Measurements from ENCODE around the gene TADA2A.

Gene TADA2A

DNA sequence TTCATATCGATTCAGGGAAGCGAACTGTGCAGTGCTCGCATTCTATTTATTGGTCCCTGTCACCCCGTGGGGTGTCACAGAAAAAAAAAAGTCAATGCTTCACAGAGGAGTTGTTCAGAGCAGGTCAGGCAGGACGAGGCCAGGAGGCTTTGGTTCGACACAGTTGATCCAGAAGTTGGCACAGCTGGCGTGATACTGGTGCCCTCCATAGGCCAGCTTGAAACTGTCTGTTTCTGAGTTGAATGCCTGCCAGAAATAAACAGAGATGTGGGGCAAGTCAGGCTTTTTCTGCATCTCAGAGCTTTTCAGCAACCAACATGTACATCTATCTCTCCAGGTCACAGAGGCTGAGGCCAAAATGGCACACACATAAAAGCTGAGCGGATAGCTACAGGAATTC is 112.1 kb downstream of the TADA2A start:
- Histone ChIP-seq H3K36me3 (ENCODE audit: insufficient read depth, insufficient read length, low read length) (peaks cover 40% of the 10 kb centered on the region), H3K9me3 (ENCODE audit: insufficient read depth, low read length) (no peaks in the 10 kb centered on the region), H3K4me3 (ENCODE audit: insufficient read length, low read depth) (no peak overlapping the region), H3K27me3 (ENCODE audit: insufficient read depth, insufficient read length) (no peaks in the 10 kb centered on the region), H3K9ac (ENCODE audit: insufficient read length, low read depth) (no peak overlapping the region), H3K4me1 (ENCODE audit: insufficient read depth, insufficient read length) (no peaks in the 10 kb centered on the region)
- no peak for DNase-seq (ENCODE audit: low read depth, low spot score)
- TF ChIP-seq SUZ12 (IDR thresholded peaks at IDR 0.05; ENCODE audit: extremely low read depth, insufficient read depth, insufficient read length) (no peak), YY1 (IDR thresholded peaks at IDR 0.05; ENCODE audit: insufficient read depth, insufficient read length) (no peak), ZNF274 (IDR thresholded peaks at IDR 0.05; ENCODE audit: low read depth, low read length) (no peak)

DNA sequence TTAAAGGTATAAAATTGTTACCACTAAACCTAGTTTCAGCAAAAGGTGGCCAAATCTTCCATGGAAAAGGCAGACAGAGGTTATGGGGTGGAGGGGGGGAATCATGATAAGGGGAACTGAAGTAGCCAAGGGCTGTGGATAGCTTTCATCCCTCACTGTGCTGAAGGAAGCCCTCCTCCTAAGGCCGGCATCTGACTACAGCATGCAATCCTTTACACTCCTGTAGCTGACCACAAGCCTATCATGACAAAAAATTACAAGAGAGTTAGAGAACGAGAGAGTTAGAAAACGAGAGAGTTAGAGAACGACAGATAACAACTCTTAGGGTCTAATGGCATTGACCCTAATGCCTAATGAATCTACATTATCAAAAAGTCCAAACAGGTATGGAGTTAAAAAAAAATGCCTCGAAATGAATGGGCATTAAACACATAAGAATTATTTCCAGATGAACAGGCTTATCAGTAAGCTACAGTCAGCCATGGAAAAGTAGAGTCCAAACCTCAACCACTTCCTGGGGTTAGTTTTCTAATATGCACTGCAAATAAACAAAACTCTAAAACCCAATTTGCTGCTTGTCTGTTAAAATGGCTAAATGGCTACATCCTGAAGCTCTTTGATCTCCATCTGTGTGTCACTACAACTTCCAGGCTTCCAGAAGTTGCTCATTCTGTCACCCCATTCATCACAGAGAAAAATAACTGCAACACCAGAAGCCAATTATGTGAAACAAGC is 112.7 kb downstream of the TADA2A start:
- H3K27me3 ChIP-seq (ENCODE audit: insufficient read depth, insufficient read length) = no peaks in the 10 kb centered on the region
- H3K9ac ChIP-seq (ENCODE audit: insufficient read length, low read depth) = no peak overlapping the region
- no peak overlapping the region for H3K4me3 ChIP-seq (ENCODE audit: insufficient read length, low read depth)
- H3K4me1 ChIP-seq (ENCODE audit: insufficient read depth, insufficient read length) = no peaks in the 10 kb centered on the region
- H3K9me3 ChIP-seq (ENCODE audit: insufficient read depth, low read length) = no peaks in the 10 kb centered on the region
- peaks cover 42% of the 10 kb centered on the region for H3K36me3 ChIP-seq (ENCODE audit: insufficient read depth, insufficient read length, low read length)
- no peak for DNase-seq (ENCODE audit: low read depth, low spot score)
- TF ChIP-seq ZNF274 (IDR thresholded peaks at IDR 0.05; ENCODE audit: low read depth, low read length) (no peak), YY1 (IDR thresholded peaks at IDR 0.05; ENCODE audit: insufficient read depth, insufficient read length) (no peak), SUZ12 (IDR thresholded peaks at IDR 0.05; ENCODE audit: extremely low read depth, insufficient read depth, insufficient read length) (no peak)

DNA sequence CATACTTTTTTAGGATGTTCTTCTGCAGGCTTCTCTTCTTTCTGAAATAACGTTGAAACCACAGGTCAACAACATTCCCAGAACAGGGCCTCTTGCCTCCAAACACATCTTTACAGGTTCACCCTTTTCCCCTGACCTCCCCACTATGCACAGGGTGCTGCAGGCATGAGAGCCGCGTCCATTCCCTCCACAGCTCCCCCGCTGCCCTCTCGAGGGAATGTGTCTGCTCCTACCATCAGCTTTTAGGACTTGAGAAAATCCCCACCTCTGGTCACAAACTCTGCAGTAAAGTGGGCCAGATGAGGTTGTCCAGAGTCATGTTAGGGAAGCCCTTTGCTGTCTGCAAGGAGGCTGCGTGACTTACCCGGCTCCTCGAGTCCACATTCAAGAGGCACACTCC is 113.5 kb downstream of the TADA2A start:
- H3K4me3 ChIP-seq (ENCODE audit: insufficient read length, low read depth) = no peak overlapping the region
- no peaks in the 10 kb centered on the region for H3K9me3 ChIP-seq (ENCODE audit: insufficient read depth, low read length)
- no peaks in the 10 kb centered on the region for H3K4me1 ChIP-seq (ENCODE audit: insufficient read depth, insufficient read length)
- H3K36me3 ChIP-seq (ENCODE audit: insufficient read depth, insufficient read length, low read length) = peaks cover 40% of the 10 kb centered on the region
- no peak for TF ChIP-seq ZNF274 (IDR thresholded peaks at IDR 0.05; ENCODE audit: low read depth, low read length)
- TF ChIP-seq YY1 (IDR thresholded peaks at IDR 0.05; ENCODE audit: insufficient read depth, insufficient read length) = no peak
- no peak for TF ChIP-seq SUZ12 (IDR thresholded peaks at IDR 0.05; ENCODE audit: extremely low read depth, insufficient read depth, insufficient read length)
- no peaks in the 10 kb centered on the region for H3K27me3 ChIP-seq (ENCODE audit: insufficient read depth, insufficient read length)
- H3K9ac ChIP-seq (ENCODE audit: insufficient read length, low read depth) = no peak overlapping the region
- DNase-seq (ENCODE audit: low read depth, low spot score) = no peak

DNA sequence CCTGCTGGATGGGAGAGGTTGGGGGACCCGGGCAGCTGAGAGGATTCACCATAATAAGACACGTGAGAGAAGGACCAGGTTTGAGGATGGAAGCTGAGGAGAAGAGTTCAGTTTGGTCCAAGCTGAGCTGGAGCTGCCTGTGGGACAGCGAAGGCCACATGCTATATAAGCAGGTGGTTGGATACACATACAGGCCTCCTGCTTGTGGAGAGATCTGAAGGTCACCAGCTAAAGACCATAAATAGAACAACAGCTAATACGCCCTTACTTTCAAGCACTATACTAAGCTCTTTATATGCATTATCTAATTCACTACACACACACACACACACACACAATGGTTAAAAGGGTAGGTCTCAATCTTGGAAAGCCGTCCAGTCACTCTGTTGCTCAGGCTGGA is 115.1 kb downstream of the TADA2A start:
- peaks cover 40% of the 10 kb centered on the region for H3K36me3 ChIP-seq (ENCODE audit: insufficient read depth, insufficient read length, low read length)
- H3K4me1 ChIP-seq (ENCODE audit: insufficient read depth, insufficient read length) = no peaks in the 10 kb centered on the region
- DNase-seq (ENCODE audit: low read depth, low spot score) = no peak

DNA sequence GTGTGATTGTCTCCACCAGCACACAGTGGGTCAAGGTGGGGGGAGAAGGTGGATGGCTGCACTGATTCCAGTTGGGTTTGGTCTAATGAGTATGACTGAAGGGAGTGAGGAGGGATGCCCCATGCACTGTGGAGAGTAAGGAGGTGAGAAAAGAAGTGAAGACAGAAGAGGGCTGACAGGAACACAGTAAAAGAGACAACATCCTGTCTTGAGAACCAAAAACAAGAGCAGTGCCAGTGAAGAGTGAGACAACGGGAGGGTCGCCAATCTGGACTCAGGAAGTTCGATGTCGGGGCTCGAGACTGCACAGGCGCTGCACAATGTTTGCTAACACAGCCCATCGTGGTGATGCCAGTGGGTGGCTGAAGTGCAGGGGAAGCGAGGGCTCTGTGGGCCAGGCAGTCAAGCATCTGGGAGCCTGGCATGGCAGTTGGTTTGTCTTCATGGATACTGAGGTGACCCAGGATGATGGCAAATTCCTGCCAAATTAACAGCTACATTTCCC is 117.1 kb downstream of the TADA2A start:
- no peaks in the 10 kb centered on the region for H3K27me3 ChIP-seq (ENCODE audit: insufficient read depth, insufficient read length)
- no peak for TF ChIP-seq YY1 (IDR thresholded peaks at IDR 0.05; ENCODE audit: insufficient read depth, insufficient read length)
- TF ChIP-seq SUZ12 (IDR thresholded peaks at IDR 0.05; ENCODE audit: extremely low read depth, insufficient read depth, insufficient read length) = no peak
- TF ChIP-seq ZNF274 (IDR thresholded peaks at IDR 0.05; ENCODE audit: low read depth, low read length) = no peak
- no peaks in the 10 kb centered on the region for H3K4me1 ChIP-seq (ENCODE audit: insufficient read depth, insufficient read length)
- DNase-seq (ENCODE audit: low read depth, low spot score) = no peak
- no peaks in the 10 kb centered on the region for H3K9me3 ChIP-seq (ENCODE audit: insufficient read depth, low read length)
- no peak overlapping the region for H3K9ac ChIP-seq (ENCODE audit: insufficient read length, low read depth)
- no peak overlapping the region for H3K4me3 ChIP-seq (ENCODE audit: insufficient read length, low read depth)
- H3K36me3 ChIP-seq (ENCODE audit: insufficient read depth, insufficient read length, low read length) = peaks cover 26% of the 10 kb centered on the region

More for the DNA sequence above, 115.1 kb downstream of the TADA2A start:
- Histone ChIP-seq H3K9ac (ENCODE audit: insufficient read length, low read depth) (no peak overlapping the region), H3K9me3 (ENCODE audit: insufficient read depth, low read length) (no peaks in the 10 kb centered on the region), H3K27me3 (ENCODE audit: insufficient read depth, insufficient read length) (no peaks in the 10 kb centered on the region), H3K4me3 (ENCODE audit: insufficient read length, low read depth) (no peak overlapping the region)
- TF ChIP-seq SUZ12 (IDR thresholded peaks at IDR 0.05; ENCODE audit: extremely low read depth, insufficient read depth, insufficient read length) (no peak), YY1 (IDR thresholded peaks at IDR 0.05; ENCODE audit: insufficient read depth, insufficient read length) (no peak), ZNF274 (IDR thresholded peaks at IDR 0.05; ENCODE audit: low read depth, low read length) (no peak)

DNA sequence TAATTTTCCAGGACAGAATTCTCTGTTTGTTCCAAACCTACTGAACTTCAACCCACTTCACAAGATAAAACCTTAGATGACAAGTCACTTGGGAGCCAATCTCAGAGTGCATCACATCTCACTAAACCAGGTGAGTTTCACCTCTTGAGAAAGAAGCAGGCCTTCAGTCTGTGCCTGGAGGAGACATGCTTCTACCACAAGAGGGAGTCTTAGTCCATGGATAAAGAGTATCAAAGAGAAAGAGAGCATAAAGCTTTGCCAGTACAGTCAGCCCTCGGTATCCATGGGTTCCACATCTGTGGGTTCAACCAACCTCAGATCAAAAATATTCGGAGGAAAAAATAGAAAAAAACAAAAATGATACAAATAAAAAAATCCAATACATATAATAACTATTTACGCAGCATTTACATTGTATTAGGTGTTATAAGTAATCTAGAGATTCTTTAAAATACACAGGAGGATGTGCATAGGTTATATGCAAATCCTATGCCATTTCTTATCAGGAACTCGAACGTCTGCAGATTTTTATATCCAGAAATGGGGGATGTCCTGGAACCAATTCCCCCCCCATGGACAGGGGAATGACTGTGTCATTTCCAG is 120.7 kb downstream of the TADA2A start:
- Histone ChIP-seq H3K36me3 (ENCODE audit: insufficient read depth, insufficient read length, low read length) (peaks cover 18% of the 10 kb centered on the region), H3K9me3 (ENCODE audit: insufficient read depth, low read length) (no peaks in the 10 kb centered on the region), H3K9ac (ENCODE audit: insufficient read length, low read depth) (no peak overlapping the region), H3K4me1 (ENCODE audit: insufficient read depth, insufficient read length) (no peaks in the 10 kb centered on the region), H3K4me3 (ENCODE audit: insufficient read length, low read depth) (no peak overlapping the region), H3K27me3 (ENCODE audit: insufficient read depth, insufficient read length) (no peaks in the 10 kb centered on the region)
- TF ChIP-seq SUZ12 (IDR thresholded peaks at IDR 0.05; ENCODE audit: extremely low read depth, insufficient read depth, insufficient read length) (no peak), YY1 (IDR thresholded peaks at IDR 0.05; ENCODE audit: insufficient read depth, insufficient read length) (no peak), ZNF274 (IDR thresholded peaks at IDR 0.05; ENCODE audit: low read depth, low read length) (no peak)
- peak; percentile 25 for DNase-seq (ENCODE audit: low read depth, low spot score)

Measured in NT2/D1 (cell line).